GM12872 (cell line): ENCODE results near the gene PLGRKT.

Experiments used
- TF ChIP-seq, protein P1 (sequence below): IDR thresholded peaks from 3 replicates; pipeline ENCODE4 v1.5.1; 2011; ENCODE audit warnings: low read depth, mild to moderate bottlenecking, low read length, moderate library complexity; ENCODE audit not compliant: insufficient read depth

The PLGRKT gene

DNA sequence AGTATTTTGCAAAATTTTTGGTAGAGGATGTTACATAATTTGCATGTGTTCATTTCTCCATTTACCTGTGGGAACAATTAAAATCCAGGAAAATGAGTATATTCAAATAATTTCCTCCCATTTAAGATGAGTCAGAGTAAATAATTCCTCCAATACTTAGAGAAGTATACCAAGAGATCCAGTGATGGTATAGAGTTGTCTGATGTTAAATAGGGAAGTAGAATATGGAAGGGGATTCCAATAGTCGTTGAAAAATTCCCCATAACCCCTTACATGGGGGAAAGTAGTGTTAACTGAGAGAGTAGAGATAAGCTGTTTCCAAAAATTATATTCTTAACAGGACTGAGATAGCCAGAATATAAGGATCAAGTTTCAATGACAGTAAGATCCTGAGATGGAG lies 28.3 kb upstream of the PLGRKT start:
- TF ChIP-seq, protein P1, sequence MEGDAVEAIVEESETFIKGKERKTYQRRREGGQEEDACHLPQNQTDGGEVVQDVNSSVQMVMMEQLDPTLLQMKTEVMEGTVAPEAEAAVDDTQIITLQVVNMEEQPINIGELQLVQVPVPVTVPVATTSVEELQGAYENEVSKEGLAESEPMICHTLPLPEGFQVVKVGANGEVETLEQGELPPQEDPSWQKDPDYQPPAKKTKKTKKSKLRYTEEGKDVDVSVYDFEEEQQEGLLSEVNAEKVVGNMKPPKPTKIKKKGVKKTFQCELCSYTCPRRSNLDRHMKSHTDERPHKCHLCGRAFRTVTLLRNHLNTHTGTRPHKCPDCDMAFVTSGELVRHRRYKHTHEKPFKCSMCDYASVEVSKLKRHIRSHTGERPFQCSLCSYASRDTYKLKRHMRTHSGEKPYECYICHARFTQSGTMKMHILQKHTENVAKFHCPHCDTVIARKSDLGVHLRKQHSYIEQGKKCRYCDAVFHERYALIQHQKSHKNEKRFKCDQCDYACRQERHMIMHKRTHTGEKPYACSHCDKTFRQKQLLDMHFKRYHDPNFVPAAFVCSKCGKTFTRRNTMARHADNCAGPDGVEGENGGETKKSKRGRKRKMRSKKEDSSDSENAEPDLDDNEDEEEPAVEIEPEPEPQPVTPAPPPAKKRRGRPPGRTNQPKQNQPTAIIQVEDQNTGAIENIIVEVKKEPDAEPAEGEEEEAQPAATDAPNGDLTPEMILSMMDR, result no peak

DNA sequence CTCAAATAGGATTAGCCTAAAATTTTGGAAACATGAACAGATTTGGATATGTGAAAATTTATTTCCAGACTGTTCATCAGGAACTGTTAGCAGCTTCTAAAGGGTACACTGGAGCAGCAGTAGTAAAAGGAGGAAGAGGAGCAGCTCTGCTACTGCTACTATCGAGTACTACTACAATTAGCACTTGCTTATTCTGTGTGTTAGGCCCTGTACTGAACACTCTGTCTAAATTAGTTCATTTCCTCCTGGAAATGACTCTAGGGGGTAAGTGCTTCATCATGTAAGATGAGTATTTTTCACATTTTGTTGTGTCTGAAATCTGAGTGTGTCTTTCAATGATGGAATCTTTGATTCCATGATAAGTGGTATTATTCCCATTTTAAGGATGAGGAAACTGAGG lies 22.4 kb upstream of the PLGRKT start:
- TF ChIP-seq, protein P1, result no peak

DNA sequence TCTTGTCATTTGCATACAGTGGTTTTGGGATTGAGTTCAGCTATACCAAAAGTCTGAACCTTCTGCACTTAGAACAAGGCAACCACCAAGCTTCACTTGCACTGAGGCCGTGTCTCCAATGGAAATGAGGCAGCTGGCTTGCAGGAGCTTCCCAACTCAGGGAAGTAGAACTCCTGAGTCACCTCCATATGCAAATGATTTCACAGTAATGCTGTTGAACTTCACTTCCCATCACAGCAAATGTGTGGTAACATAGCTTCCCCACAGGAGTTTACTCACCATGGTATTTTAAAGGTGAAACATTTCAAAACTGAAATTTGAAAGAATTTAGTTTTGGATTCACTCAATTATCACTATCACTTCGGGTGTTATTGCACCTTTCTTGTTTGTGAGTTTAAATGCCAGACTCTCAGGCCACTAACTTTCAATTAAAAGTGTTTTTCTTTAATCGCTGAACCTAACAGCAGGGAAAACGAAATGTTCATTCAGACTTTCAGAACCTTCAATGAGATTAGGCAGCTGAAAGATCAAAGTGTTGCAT lies 21.6 kb upstream of the PLGRKT start:
- TF ChIP-seq, protein P1, result no peak

DNA sequence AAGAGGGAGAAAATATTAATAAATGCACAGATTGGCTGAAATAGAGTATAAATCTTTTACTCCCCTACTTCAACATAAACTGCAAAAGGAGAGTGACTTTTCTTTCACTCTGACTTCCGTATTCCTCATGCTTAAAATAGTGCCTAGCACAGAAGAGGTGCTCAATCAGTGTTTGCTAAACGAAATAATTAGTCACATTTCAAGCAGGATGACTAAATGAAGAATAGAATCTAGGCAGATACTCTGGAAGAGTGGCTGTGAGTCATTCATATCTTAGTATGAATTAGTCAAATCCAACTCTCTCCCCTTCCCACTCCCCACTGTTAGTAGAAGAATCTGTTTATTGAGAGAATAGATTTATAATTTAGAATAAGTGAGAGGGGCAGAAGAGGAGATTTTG lies 17.5 kb upstream of the PLGRKT start:
- TF ChIP-seq, protein P1, result no peak

DNA sequence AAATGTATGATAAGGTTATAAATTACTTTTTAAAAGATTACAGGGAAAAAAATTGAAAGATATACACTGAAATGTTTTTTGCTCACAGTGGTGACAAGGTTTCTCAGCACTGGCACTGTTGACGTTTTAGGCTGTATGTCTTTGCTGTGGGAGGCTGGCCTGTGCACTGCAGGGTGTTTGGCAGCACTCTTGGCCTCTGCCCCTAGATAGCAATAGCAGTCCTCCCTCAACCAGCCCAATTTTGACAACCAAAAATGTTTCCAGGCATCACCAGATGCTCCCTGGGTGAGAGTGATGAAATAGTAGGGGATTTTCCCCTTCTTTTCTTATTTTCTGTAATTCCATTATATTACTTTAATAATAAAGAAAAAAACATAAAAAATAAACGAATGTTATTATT lies 15.9 kb upstream of the PLGRKT start:
- TF ChIP-seq, protein P1, result 0 out of 3 replicates have a peak, but pooled peaks have one; percentile 8

DNA sequence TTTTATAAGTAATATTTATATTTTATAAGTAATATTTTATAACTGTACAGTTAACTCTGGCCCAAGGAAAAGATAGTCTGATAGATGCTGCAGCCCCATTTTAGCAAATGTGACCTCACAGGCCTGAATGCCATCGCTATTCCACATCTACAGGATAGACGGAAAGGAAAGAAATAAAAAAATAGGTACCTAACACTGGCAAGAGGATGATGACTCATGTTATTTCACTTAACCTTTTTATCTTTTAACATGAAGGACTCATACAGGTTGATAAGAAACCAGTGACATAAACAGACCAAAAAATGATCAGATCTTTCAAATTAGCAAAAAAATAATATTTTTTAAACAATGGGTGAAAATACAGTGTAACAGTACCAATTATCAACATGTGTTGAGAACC lies 15.3 kb upstream of the PLGRKT start:
- TF ChIP-seq, protein P1, result no peak

DNA sequence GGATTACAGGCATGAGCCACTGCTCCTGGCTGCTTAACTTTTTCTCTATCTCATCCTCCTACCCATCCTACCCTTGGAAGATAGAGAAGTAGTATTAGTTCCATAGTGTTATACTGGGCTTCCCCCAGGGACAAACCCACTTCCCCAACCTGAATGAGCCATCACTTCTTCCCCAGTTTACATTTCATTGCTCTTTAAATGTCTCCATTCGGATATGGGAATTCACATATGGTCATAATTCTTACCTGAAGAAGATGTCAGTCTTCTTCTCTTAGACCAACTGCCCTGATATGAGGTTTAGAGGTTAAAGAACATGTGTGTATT lies 14.5 kb upstream of the PLGRKT start:
- TF ChIP-seq, protein P1, result no peak
